GM12878 (cell line): ENCODE results near the gene EPHB2. TPM values are rescaled to one million over a fixed set of nuclear protein-coding genes. Genes with fewer than 3 reads are reported as not detected.

Experiments
- ATAC-seq: fragments of 200-7000 bp; cut with Tn5 transposase; 3 replicates; pipeline ENCODE4 v1.9.1; 2020; ENCODE audit warnings: mild to moderate bottlenecking, moderate library complexity
- BruUV-seq: library from RNA; stranded (reverse); fragments of 400-500 nt; replicated peaks from 2 replicates; lab custom pipeline; 2021; lab: Mats Ljungman, UMichigan
- CTCF ChIA-PET: fragments of 300-600 bp; sonication (Branson Sonifier 250); formaldehyde crosslinking; extraction: SDS; loops from one replicate; lab custom pipeline; 2021; ENCODE audit warnings: inconsistent platforms; lab: Yijun Ruan, JAX
- POLR2A ChIA-PET: fragments of 350-600 bp; formaldehyde crosslinking; extraction: SDS; loops from one replicate; lab custom pipeline; 2021; ENCODE audit warnings: inconsistent platforms; lab: Charles Lee
- RAD21 ChIA-PET: fragments of 300-600 bp; sonication (Branson Sonifier 250); formaldehyde crosslinking; loops from one replicate; lab custom pipeline; 2023; ENCODE audit warnings: antibody characterized with exemption; ENCODE audit not compliant: unreplicated experiment; lab: Charles Lee
- SMC1A ChIA-PET: fragments of 300-600 bp; sonication (Branson Sonifier 250); formaldehyde crosslinking; loops from one replicate; lab custom pipeline; 2023; ENCODE audit not compliant: unreplicated experiment, uncharacterized antibody; lab: Charles Lee
- DNase-seq: peaks from one replicate; pipeline ENCODE4 v3.0.0-alpha.2; 2011; ENCODE audit warnings: low read depth, low spot score
- FAIRE-seq: peaks from 3 replicates; lab custom pipeline; 2011; peaks lifted over from hg19 to GRCh38; lab: Jason Lieb, UNC
- H2AFZ ChIP-seq: 2 replicates; pipeline ENCODE4 v1.6.0; 2011; ENCODE audit warnings: low read depth, low read length, control low read depth; ENCODE audit not compliant: control insufficient read depth
- H3K27ac ChIP-seq: 2 replicates; pipeline ENCODE4 v1.5.1; 2011; ENCODE audit warnings: control low read depth; ENCODE audit not compliant: control insufficient read depth, insufficient read depth
- H3K27me3 ChIP-seq, 2 experiments: replicated peaks in 1 of 2; 2 replicates each; pipeline versions ENCODE4 v1.6.0 to v1.6.1; 2011; ENCODE audit warnings: low read length in 1 of 2; ENCODE audit not compliant: control insufficient read depth in 2 of 2, insufficient read depth in 2 of 2
- H3K36me3 ChIP-seq, 2 experiments: 2 replicates each; pipeline ENCODE4 v1.5.1; 2011; ENCODE audit warnings: low read length in 1 of 2; ENCODE audit not compliant: control insufficient read depth in 2 of 2, insufficient read depth in 2 of 2
- H3K4me1 ChIP-seq: 2 replicates; pipeline ENCODE4 v1.6.1; 2011; ENCODE audit warnings: mild to moderate bottlenecking, low read length, moderate library complexity, mixed read lengths; ENCODE audit not compliant: control insufficient read depth, insufficient read depth
- H3K4me2 ChIP-seq: 2 replicates; pipeline ENCODE4 v1.6.0; 2011; ENCODE audit warnings: control low read depth; ENCODE audit not compliant: control insufficient read depth, insufficient read depth
- H3K4me3 ChIP-seq: fragments of 200-600 bp; sonication (generic); 2 replicates; pipeline ENCODE4 v1.5.1; 2016
- H3K79me2 ChIP-seq: 2 replicates; pipeline ENCODE4 v1.6.0; 2011; ENCODE audit warnings: low read length; ENCODE audit not compliant: control insufficient read depth, insufficient read depth
- H3K9ac ChIP-seq: 2 replicates; pipeline ENCODE4 v1.8.0; 2011; ENCODE audit warnings: low read length, control low read depth, mixed read lengths; ENCODE audit not compliant: control insufficient read depth, insufficient read depth
- H3K9me3 ChIP-seq: replicated peaks from 3 replicates; pipeline ENCODE4 v1.5.1; 2011; ENCODE audit warnings: mild to moderate bottlenecking, low read length; ENCODE audit not compliant: control insufficient read depth, insufficient read depth
- H4K20me1 ChIP-seq: 2 replicates; pipeline ENCODE4 v1.6.0; 2011; ENCODE audit not compliant: control insufficient read depth, insufficient read depth
- CBFB ChIP-seq: IDR thresholded peaks from 2 replicates; pipeline ENCODE4 v1.6.1; 2016; ENCODE audit warnings: antibody characterized with exemption, low read depth
- DPF2 ChIP-seq: fragments of 450-650 bp; IDR thresholded peaks from 2 replicates; pipeline ENCODE4 v1.6.1; 2017; ENCODE audit warnings: mild to moderate bottlenecking
- EGR1 ChIP-seq, 2 experiments: IDR thresholded peaks; 1 replicate in 1 of 2; 2 replicates in 1 of 2; pipeline ENCODE4 v1.6.1; 2011 to 2012; ENCODE audit warnings: low read depth in 2 of 2, low read length in 2 of 2, borderline replicate concordance in 1 of 2, mild to moderate bottlenecking in 1 of 2, moderate library complexity in 1 of 2
- GATAD2B ChIP-seq: fragments of 450-650 bp; conservative IDR thresholded peaks from 2 replicates; pipeline ENCODE4 v1.6.1; 2017; ENCODE audit warnings: low read depth, mild to moderate bottlenecking, moderate library complexity
- IKZF2 ChIP-seq, 2 experiments: fragments of 450-650 bp; IDR thresholded peaks; 2 replicates each; pipeline ENCODE4 v1.6.1; 2017; ENCODE audit warnings: mild to moderate bottlenecking in 2 of 2, moderate library complexity in 2 of 2
- MLLT1 ChIP-seq: fragments of 450-650 bp; IDR thresholded peaks from 2 replicates; pipeline ENCODE4 v1.6.1; 2016; ENCODE audit warnings: mild to moderate bottlenecking
- MTA2 ChIP-seq: fragments of 450-650 bp; IDR thresholded peaks from 2 replicates; pipeline ENCODE4 v1.6.1; 2016; ENCODE audit warnings: low read depth, mild to moderate bottlenecking, moderate library complexity
- NFIC ChIP-seq: IDR thresholded peaks from 2 replicates; pipeline ENCODE4 v1.6.1; 2012; ENCODE audit warnings: low read depth, mild to moderate bottlenecking, inconsistent platforms, low read length, moderate library complexity
- SMAD5 ChIP-seq: IDR thresholded peaks from 2 replicates; pipeline ENCODE4 v1.6.1; 2016; ENCODE audit warnings: antibody characterized with exemption, low read depth
- SMARCA5 ChIP-seq: fragments of 450-650 bp; IDR thresholded peaks from 2 replicates; pipeline ENCODE4 v1.6.1; 2017; ENCODE audit warnings: mild to moderate bottlenecking
- SUZ12 ChIP-seq: fragments of 200-600 bp; sonication (generic); IDR thresholded peaks from one replicate; pipeline ENCODE4 v1.6.1; 2018; ENCODE audit warnings: antibody characterized with exemption, mild to moderate bottlenecking; ENCODE audit not compliant: unreplicated experiment
- TAF1 ChIP-seq: IDR thresholded peaks from 2 replicates; pipeline ENCODE4 v1.6.1; 2011; ENCODE audit warnings: mild to moderate bottlenecking, low read depth, low read length, borderline replicate concordance
- ZNF217 ChIP-seq: fragments of 450-650 bp; IDR thresholded peaks from 2 replicates; pipeline ENCODE4 v1.6.1; 2017; ENCODE audit warnings: antibody characterized with exemption, mild to moderate bottlenecking
- WGBS: methylation state at CpG from one replicate; pipeline ENCODE4 v1.1.6; 2016; ENCODE audit warnings: low lambda C conversion rate; ENCODE audit not compliant: insufficient replicate concordance, insufficient coverage; ENCODE audit errors: missing lambda C conversion rate; 5-methylcytosine and 5-hydroxymethylcytosine counted together
- in situ Hi-C: fragments of 300-500 bp; cut with MboI; formaldehyde crosslinking; loops from 9 replicates; pipeline ENCODE4 v1.14.3; 2018; ENCODE audit warnings: mixed read lengths
- intact Hi-C: fragments of 100-400 bp; cut with micrococcal nuclease; formaldehyde crosslinking; loops from one replicate; pipeline ENCODE4 v1.14.2; 2022; ENCODE audit not compliant: unreplicated experiment
- polyA plus RNA-seq, 11 experiments: library from polyadenylated mRNA; depleted of rRNA in 4 of 11; unstranded in 6 of 11; stranded (reverse) in 5 of 11; fragments of >200 nt; fragmentation: Nextera tagmentation in 4 of 11; fragmentation: Illumina TruSeq in 1 of 11; extraction: Ambion mirVana in 4 of 11; extraction: Trizol in 1 of 11; gene quantifications; 1 replicate in 1 of 11; 2 replicates in 10 of 11; pipeline versions ENCODE4 v1.2.1 to v1.2.3, GENCODE V29; 2011 to 2016; ENCODE audit warnings: inconsistent platforms in 2 of 11, missing spikeins in 2 of 11, low read depth in 1 of 11
- total RNA-seq, 4 experiments: library from RNA; depleted of rRNA in 3 of 4; stranded (reverse); fragments of >200 nt in 3 of 4; fragmentation: Illumina TruSeq in 1 of 4; extraction: Trizol in 1 of 4; gene quantifications; 2 replicates each; pipeline versions ENCODE4 v1.2.1 to v1.2.3, GENCODE V29; 2013 to 2021
- TF ChIP-seq, protein P1 (sequence below): IDR thresholded peaks from 2 replicates; pipeline ENCODE4 v1.6.1; 2012; ENCODE audit warnings: low read length, inconsistent platforms
- TF ChIP-seq, protein P2 (sequence below): fragments of 450-650 bp; IDR thresholded peaks from 2 replicates; pipeline ENCODE4 v1.6.1; 2017; ENCODE audit warnings: low read depth, mild to moderate bottlenecking, moderate library complexity
- TF ChIP-seq, protein P3 (sequence below): IDR thresholded peaks from 2 replicates; pipeline ENCODE4 v1.6.1; 2012; ENCODE audit warnings: mild to moderate bottlenecking, low read depth, low read length

Gene EPHB2
- total and polyA plus RNA-seq, 10 of the 15 experiments (the other 5 are each of a cell fraction or from before 2014, with no cell fraction given), result 0.13 to 3.3 (median 0.92) TPM

DNA sequence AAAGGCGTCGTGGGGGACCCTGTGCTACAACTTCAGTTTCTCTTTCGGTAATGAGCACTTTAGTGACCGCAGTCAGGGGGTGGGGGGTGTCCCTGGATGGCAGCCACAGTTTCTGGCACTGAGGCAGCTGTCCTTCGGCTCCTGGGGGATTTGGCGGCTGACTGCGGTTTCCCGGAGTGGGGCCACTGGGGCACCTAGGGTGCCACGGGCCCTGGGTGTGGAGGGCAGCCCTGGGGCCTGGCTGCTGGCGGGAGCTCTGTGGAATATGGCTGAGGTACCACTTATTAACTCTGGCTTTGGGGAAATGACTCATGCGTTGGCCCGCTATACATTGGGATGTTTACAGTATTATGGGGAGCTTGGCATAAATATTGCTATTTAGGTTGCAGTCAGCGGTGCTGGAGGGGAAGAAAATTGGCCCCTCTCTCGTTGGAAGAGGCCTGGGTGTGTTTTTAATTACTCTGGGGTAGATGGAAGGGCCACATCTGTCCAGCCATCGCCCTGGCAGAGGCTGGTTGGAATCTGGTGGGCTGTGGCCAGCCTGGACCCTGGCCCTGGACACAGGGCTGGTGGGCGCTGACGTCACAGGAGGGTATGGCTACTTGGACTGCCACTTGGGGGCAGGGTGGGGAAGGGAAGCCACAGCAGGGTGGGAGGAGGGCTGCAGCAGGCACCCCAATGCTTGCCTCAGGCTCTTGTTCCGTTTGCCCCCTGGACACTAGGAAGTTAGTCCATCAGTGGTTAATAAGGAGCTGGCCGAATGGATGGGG, 2.0 kb downstream of the EPHB2 start:
- Histone ChIP-seq H4K20me1 (no peaks in the 10 kb centered on the region), H3K4me1 (peaks cover 33% of the 10 kb centered on the region), H3K4me3 (no peak overlapping the region), H3K4me2 (peak overlapping the region; percentile 90), H3K36me3 (no peaks in the 10 kb centered on the region), H3K9ac (no peak overlapping the region), H3K27ac (no peak overlapping the region), H3K27me3 (peaks cover 3 to 21% of the 10 kb centered on the region in 2 experiments), H3K79me2 (no peaks in the 10 kb centered on the region), H2AFZ (no peak overlapping the region), H3K9me3 (no peaks in the 10 kb centered on the region)
- WGBS, result 8% methylated on average over 19 of the region's 19 CpGs
- BruUV-seq, result no TSS peak
- DNase-seq (no peak), ATAC-seq (peak; percentile 81), FAIRE-seq (peak; percentile 62)
- ChIA-PET POLR2A (no interaction called here), CTCF (interaction anchor here (1.1 to 1.9 kb wide), 4 partner anchors 8 to 292 kb away, joined by 3 to 6 read pairs (median 3); no protein-coding TSS in a partner anchor), RAD21 (no interaction called here), SMC1A (no interaction called here)
- intact Hi-C loops, result no loop called here
- in situ Hi-C loops, result no loop called here
- TF ChIP-seq NFIC, result peak; percentile 72; the same call in 1 of the 2 replicates
- TF ChIP-seq MLLT1, result peak; percentile 71
- no peak for TF ChIP-seq SMARCA5
- no peak for TF ChIP-seq TAF1
- peak; percentile 89; the same call in 1 of the 2 replicates for TF ChIP-seq DPF2
- peak; percentile 76; the same call in 1 of the 2 replicates for TF ChIP-seq GATAD2B
- peak; percentile 98 for TF ChIP-seq CBFB
- TF ChIP-seq SUZ12, result no peak
- TF ChIP-seq, protein P1, sequence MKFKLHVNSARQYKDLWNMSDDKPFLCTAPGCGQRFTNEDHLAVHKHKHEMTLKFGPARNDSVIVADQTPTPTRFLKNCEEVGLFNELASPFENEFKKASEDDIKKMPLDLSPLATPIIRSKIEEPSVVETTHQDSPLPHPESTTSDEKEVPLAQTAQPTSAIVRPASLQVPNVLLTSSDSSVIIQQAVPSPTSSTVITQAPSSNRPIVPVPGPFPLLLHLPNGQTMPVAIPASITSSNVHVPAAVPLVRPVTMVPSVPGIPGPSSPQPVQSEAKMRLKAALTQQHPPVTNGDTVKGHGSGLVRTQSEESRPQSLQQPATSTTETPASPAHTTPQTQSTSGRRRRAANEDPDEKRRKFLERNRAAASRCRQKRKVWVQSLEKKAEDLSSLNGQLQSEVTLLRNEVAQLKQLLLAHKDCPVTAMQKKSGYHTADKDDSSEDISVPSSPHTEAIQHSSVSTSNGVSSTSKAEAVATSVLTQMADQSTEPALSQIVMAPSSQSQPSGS, result peak; percentile 47; the same call in 1 of the 2 replicates
- TF ChIP-seq, protein P2, sequence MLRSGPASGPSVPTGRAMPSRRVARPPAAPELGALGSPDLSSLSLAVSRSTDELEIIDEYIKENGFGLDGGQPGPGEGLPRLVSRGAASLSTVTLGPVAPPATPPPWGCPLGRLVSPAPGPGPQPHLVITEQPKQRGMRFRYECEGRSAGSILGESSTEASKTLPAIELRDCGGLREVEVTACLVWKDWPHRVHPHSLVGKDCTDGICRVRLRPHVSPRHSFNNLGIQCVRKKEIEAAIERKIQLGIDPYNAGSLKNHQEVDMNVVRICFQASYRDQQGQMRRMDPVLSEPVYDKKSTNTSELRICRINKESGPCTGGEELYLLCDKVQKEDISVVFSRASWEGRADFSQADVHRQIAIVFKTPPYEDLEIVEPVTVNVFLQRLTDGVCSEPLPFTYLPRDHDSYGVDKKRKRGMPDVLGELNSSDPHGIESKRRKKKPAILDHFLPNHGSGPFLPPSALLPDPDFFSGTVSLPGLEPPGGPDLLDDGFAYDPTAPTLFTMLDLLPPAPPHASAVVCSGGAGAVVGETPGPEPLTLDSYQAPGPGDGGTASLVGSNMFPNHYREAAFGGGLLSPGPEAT, result peak; percentile 65; the same call in 1 of the 2 replicates
- TF ChIP-seq ZNF217, result 0 out of 2 replicates have a peak, but pooled peaks have one; percentile 33
- peak; percentile 87 for TF ChIP-seq MTA2
- TF ChIP-seq, protein P3, sequence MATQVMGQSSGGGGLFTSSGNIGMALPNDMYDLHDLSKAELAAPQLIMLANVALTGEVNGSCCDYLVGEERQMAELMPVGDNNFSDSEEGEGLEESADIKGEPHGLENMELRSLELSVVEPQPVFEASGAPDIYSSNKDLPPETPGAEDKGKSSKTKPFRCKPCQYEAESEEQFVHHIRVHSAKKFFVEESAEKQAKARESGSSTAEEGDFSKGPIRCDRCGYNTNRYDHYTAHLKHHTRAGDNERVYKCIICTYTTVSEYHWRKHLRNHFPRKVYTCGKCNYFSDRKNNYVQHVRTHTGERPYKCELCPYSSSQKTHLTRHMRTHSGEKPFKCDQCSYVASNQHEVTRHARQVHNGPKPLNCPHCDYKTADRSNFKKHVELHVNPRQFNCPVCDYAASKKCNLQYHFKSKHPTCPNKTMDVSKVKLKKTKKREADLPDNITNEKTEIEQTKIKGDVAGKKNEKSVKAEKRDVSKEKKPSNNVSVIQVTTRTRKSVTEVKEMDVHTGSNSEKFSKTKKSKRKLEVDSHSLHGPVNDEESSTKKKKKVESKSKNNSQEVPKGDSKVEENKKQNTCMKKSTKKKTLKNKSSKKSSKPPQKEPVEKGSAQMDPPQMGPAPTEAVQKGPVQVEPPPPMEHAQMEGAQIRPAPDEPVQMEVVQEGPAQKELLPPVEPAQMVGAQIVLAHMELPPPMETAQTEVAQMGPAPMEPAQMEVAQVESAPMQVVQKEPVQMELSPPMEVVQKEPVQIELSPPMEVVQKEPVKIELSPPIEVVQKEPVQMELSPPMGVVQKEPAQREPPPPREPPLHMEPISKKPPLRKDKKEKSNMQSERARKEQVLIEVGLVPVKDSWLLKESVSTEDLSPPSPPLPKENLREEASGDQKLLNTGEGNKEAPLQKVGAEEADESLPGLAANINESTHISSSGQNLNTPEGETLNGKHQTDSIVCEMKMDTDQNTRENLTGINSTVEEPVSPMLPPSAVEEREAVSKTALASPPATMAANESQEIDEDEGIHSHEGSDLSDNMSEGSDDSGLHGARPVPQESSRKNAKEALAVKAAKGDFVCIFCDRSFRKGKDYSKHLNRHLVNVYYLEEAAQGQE, result no peak
- peak; percentile 87 to 90 for TF ChIP-seq IKZF2 (IDR thresholded peaks at IDR 0.05)
- TF ChIP-seq EGR1 (IDR thresholded peaks at IDR 0.05; ENCODE audit: borderline replicate concordance in 1 of 2, low read depth in 2 of 2, low read length in 2 of 2), result peak; percentile 35 to 98
- TF ChIP-seq SMAD5, result no peak
